VCaP (cell line): Measurements from ENCODE around the gene TMEM222.

ENCODE experiments used
- H3K27ac ChIP-seq: fragments of 450-650 bp; 2 replicates; pipeline ENCODE4 v1.5.1; 2017
- CTCF ChIP-seq: fragments of 450-650 bp; conservative IDR thresholded peaks from 2 replicates; pipeline ENCODE4 v1.5.1; 2017; ENCODE audit warnings: mild to moderate bottlenecking, moderate library complexity

TMEM222 gene

GRCh38 chr1:27307874-27308598, 13.9 kb upstream of the TMEM222 start:
- no peak for TF ChIP-seq CTCF
- H3K27ac ChIP-seq: no peak overlapping the region

GRCh38 chr1:27314169-27314568, 7.8 kb upstream of the TMEM222 start:
- no peak for TF ChIP-seq CTCF
- no peak overlapping the region for H3K27ac ChIP-seq

DNA sequence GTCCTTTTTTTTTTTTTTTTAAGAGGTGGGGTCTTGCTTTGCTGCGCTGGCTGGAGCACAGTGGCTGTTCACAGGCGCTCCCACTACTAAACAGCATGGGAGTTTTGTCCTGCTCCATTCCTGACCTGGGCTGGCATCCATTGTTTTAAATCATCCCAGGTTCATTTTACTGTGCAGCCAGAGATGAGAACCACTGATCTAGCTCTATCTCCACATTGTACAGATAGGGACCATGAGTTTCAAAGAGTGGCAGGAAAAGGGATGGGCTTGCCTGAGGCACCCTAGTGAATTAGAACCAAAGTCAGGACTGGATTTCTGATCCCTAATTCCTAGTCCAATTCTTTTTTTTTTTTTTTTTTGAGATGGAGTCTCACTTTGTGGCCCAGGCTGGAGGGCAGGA, 7.2 kb upstream of the TMEM222 start:
- no peak for TF ChIP-seq CTCF
- H3K27ac ChIP-seq: no peak overlapping the region

DNA sequence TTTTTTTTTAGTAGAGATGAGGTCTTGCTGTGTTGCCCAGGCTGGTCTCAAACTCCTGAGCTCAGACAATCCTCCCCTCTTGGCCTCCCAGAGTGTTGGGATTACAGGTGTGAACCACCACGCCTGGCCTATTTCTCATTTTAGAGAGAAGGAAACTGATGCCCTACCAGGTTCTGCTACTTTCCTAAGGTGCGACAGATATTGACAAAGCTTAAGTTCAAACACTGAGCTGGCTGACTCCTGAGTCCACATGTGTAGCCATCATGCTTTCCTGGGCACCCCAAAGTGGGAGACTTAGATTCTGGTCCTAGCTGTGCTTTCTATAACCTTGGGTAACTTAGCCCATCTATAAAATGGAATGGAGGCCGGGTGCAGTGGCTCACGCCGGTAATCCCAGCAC, 5.1 kb upstream of the TMEM222 start:
- TF ChIP-seq CTCF: no peak
- H3K27ac ChIP-seq: no peak overlapping the region

- no peak for TF ChIP-seq CTCF
- no peak overlapping the region for H3K27ac ChIP-seq
These were observed 3.8 kb upstream of the TMEM222 start for GRCh38 chr1:27318136-27318535.

GRCh38 chr1:27318596-27318995, 3.4 kb upstream of the TMEM222 start:
- no peak for TF ChIP-seq CTCF
- H3K27ac ChIP-seq: no peak overlapping the region

DNA sequence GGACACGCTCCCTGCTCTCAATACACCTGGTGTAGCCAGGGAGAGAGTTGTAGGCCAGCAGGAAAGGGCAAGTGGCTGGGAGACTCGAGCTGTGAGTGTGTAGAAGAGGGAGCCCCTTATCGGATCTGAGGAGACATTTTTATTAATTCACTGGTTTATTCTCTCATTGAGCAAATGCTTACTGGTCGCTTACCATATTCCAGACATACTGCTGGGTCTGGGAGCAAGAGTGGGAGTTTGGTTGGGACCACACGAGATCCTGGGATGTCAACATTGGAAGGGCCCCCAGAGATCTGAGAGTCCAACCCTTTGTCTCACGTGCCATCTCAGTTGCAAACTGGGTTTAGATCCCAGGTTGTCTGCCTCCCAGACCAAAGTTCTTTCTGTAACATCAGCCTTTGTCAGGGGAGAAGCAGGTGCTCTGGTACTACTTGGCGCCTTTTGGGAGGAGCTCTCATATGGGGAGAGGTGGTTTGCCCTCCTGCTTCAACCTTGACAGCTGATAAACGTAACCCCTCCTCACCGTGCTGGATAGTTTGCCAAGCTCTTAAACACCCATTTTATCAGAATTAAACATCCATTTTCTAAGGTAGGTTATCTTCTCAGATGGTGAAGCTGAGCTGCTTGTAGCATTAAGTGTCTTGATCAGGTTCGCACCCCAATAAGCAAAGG, 742 bp downstream of the TMEM222 start:
- TF ChIP-seq CTCF: no peak
- H3K27ac ChIP-seq: peak overlapping the region; percentile 92
